SJCRH30 (cell line): Measurements from ENCODE around the gene KCNQ1OT1. TPM values are rescaled to one million over a fixed set of nuclear protein-coding genes. Genes with fewer than 3 reads are reported as not detected.

Experiments used
- DNase-seq, 2 experiments: peaks; one replicate each; pipeline ENCODE4 v3.0.0-alpha.2; 2015 to 2020
- H3K27ac ChIP-seq: fragments of 250-450 bp; sonication (Bioruptor Pico); 2 replicates; pipeline ENCODE4 v1.5.1; 2020; ENCODE audit warnings: mild to moderate bottlenecking, moderate library complexity
- H3K27me3 ChIP-seq: fragments of 250-450 bp; sonication (Bioruptor Pico); 2 replicates; pipeline ENCODE4 v1.5.1; 2020; ENCODE audit warnings: mild to moderate bottlenecking, moderate library complexity
- H3K36me3 ChIP-seq: fragments of 250-450 bp; sonication (Bioruptor Pico); 2 replicates; pipeline ENCODE4 v1.5.1; 2020; ENCODE audit warnings: mild to moderate bottlenecking, moderate library complexity
- H3K4me1 ChIP-seq: fragments of 250-450 bp; sonication (Bioruptor Pico); 2 replicates; pipeline ENCODE4 v1.5.1; 2020; ENCODE audit warnings: mild to moderate bottlenecking, moderate library complexity
- H3K4me3 ChIP-seq: fragments of 250-450 bp; sonication (Bioruptor Pico); 2 replicates; pipeline ENCODE4 v1.5.1; 2020; ENCODE audit warnings: mild to moderate bottlenecking, moderate library complexity
- H3K9me3 ChIP-seq: fragments of 250-450 bp; sonication (Bioruptor Pico); replicated peaks from 2 replicates; pipeline ENCODE4 v1.5.1; 2020; ENCODE audit warnings: mild to moderate bottlenecking, moderate library complexity
- total RNA-seq: library from RNA; depleted of rRNA; stranded (reverse); fragments of >200 nt; shearing (Covaris generic); gene quantifications from 2 replicates; pipeline ENCODE4 v1.2.3, GENCODE V29; 2014

Gene KCNQ1OT1
- total RNA-seq, 1 experiment from 2014 or later = 12.3 TPM

- no peak for DNase-seq
- H3K36me3 ChIP-seq = peaks cover 92% of the 10 kb centered on the region
- H3K4me3 ChIP-seq = no peak overlapping the region
- no peaks in the 10 kb centered on the region for H3K27me3 ChIP-seq
- no peaks in the 10 kb centered on the region for H3K9me3 ChIP-seq
- peaks cover 30% of the 10 kb centered on the region for H3K4me1 ChIP-seq
- H3K27ac ChIP-seq = no peak overlapping the region
These were observed 6.2 kb downstream of the KCNQ1OT1 start for GRCh38 chr11:2693271-2694261.

- Histone ChIP-seq H3K27me3 (no peaks in the 10 kb centered on the region), H3K9me3 (no peaks in the 10 kb centered on the region), H3K4me3 (no peak overlapping the region), H3K4me1 (peaks cover 30% of the 10 kb centered on the region), H3K36me3 (peaks cover 99% of the 10 kb centered on the region), H3K27ac (no peak overlapping the region)
- DNase-seq = peak in 1 of 2 experiments; percentile 52
These were observed 7.6 kb downstream of the KCNQ1OT1 start for GRCh38 chr11:2691991-2692875.

- H3K36me3 ChIP-seq = peaks cover 93% of the 10 kb centered on the region
- no peak for DNase-seq
These were observed 8.4 kb downstream of the KCNQ1OT1 start for GRCh38 chr11:2691355-2691761.

GRCh38 chr11:2690596-2691354 is 9.0 kb downstream of the KCNQ1OT1 start:
- DNase-seq = no peak
- H3K9me3 ChIP-seq = no peaks in the 10 kb centered on the region
- no peak overlapping the region for H3K27ac ChIP-seq
- H3K4me1 ChIP-seq = peaks cover 30% of the 10 kb centered on the region
- peaks cover 92% of the 10 kb centered on the region for H3K36me3 ChIP-seq
- no peaks in the 10 kb centered on the region for H3K27me3 ChIP-seq
- no peak overlapping the region for H3K4me3 ChIP-seq

More at GRCh38 chr11:2691355-2691761, 8.4 kb downstream of the KCNQ1OT1 start:
- Histone ChIP-seq H3K9me3 (no peaks in the 10 kb centered on the region), H3K4me1 (peaks cover 30% of the 10 kb centered on the region), H3K27me3 (no peaks in the 10 kb centered on the region), H3K27ac (no peak overlapping the region), H3K4me3 (no peak overlapping the region)

GRCh38 chr11:2689651-2690575 is 9.9 kb downstream of the KCNQ1OT1 start:
- H3K9me3 ChIP-seq = no peaks in the 10 kb centered on the region
- DNase-seq = no peak
- no peak overlapping the region for H3K27ac ChIP-seq
- peaks cover 92% of the 10 kb centered on the region for H3K36me3 ChIP-seq
- no peaks in the 10 kb centered on the region for H3K27me3 ChIP-seq
- H3K4me1 ChIP-seq = peaks cover 27% of the 10 kb centered on the region
- H3K4me3 ChIP-seq = no peak overlapping the region

GRCh38 chr11:2688381-2689231 is 11.2 kb downstream of the KCNQ1OT1 start:
- peaks cover 21% of the 10 kb centered on the region for H3K4me1 ChIP-seq

GRCh38 chr11:2687782-2688191 is 12.0 kb downstream of the KCNQ1OT1 start:
- H3K9me3 ChIP-seq = no peaks in the 10 kb centered on the region
- no peak for DNase-seq
- peaks cover 92% of the 10 kb centered on the region for H3K36me3 ChIP-seq
- H3K4me3 ChIP-seq = no peak overlapping the region
- no peaks in the 10 kb centered on the region for H3K27me3 ChIP-seq
- peaks cover 12% of the 10 kb centered on the region for H3K4me1 ChIP-seq
- H3K27ac ChIP-seq = no peak overlapping the region

More at GRCh38 chr11:2688381-2689231, 11.2 kb downstream of the KCNQ1OT1 start:
- Histone ChIP-seq H3K9me3 (no peaks in the 10 kb centered on the region), H3K27ac (no peak overlapping the region), H3K4me3 (no peak overlapping the region), H3K27me3 (no peaks in the 10 kb centered on the region), H3K36me3 (peaks cover 93% of the 10 kb centered on the region)
- no peak for DNase-seq

- Histone ChIP-seq H3K4me1 (peaks cover 6% of the 10 kb centered on the region), H3K9me3 (no peaks in the 10 kb centered on the region), H3K27ac (no peak overlapping the region), H3K36me3 (peaks cover 92% of the 10 kb centered on the region), H3K27me3 (no peaks in the 10 kb centered on the region), H3K4me3 (no peak overlapping the region)
- DNase-seq = no peak
These were observed 12.6 kb downstream of the KCNQ1OT1 start for GRCh38 chr11:2687223-2687530.

GRCh38 chr11:2686360-2687222 is 13.2 kb downstream of the KCNQ1OT1 start:
- H3K27me3 ChIP-seq = no peaks in the 10 kb centered on the region
- peaks cover 5% of the 10 kb centered on the region for H3K4me1 ChIP-seq
- no peak overlapping the region for H3K27ac ChIP-seq
- no peak for DNase-seq
- H3K36me3 ChIP-seq = peaks cover 92% of the 10 kb centered on the region
- no peak overlapping the region for H3K4me3 ChIP-seq
- H3K9me3 ChIP-seq = no peaks in the 10 kb centered on the region

- Histone ChIP-seq H3K36me3 (peaks cover 89% of the 10 kb centered on the region), H3K9me3 (no peaks in the 10 kb centered on the region), H3K4me3 (no peak overlapping the region), H3K27ac (no peak overlapping the region), H3K4me1 (peaks cover 5% of the 10 kb centered on the region), H3K27me3 (no peaks in the 10 kb centered on the region)
- no peak for DNase-seq
These were observed 14.0 kb downstream of the KCNQ1OT1 start for GRCh38 chr11:2685566-2686359.

GRCh38 chr11:2685051-2685450 is 14.7 kb downstream of the KCNQ1OT1 start:
- Histone ChIP-seq H3K4me1 (no peaks in the 10 kb centered on the region; the same call in 1 of the 2 replicates), H3K36me3 (peaks cover 85% of the 10 kb centered on the region), H3K4me3 (no peak overlapping the region), H3K27ac (no peak overlapping the region), H3K9me3 (no peaks in the 10 kb centered on the region), H3K27me3 (no peaks in the 10 kb centered on the region)
- DNase-seq = no peak
